ENCODE data around the gene CTSD. TPM values are rescaled to one million over a fixed set of nuclear protein-coding genes. Genes with fewer than 3 reads are reported as not detected.
"Not testable (repeated sequence)": the region's sequence is repeated elsewhere in the genome, so short reads cannot be mapped to it uniquely, and the experiment has no call there.

The CTSD gene
- total RNA-seq, 1 experiment from 2014 or later = 475 TPM

GRCh38 chr11:1770528-1770927 lies 6.8 kb upstream of the CTSD start:
- no peak for DNase-seq (ENCODE audit: low read depth)

GRCh38 chr11:1770061-1770460 lies 6.3 kb upstream of the CTSD start:
- DNase-seq (ENCODE audit: low read depth) = no peak

GRCh38 chr11:1769304-1769936 lies 5.7 kb upstream of the CTSD start:
- DNase-seq (ENCODE audit: low read depth) = not testable (repeated sequence)

- DNase-seq (ENCODE audit: low read depth) = no peak
Measured at GRCh38 chr11:1768141-1768469, 4.4 kb upstream of the CTSD start.

GRCh38 chr11:1767399-1768140 lies 3.8 kb upstream of the CTSD start:
- DNase-seq (ENCODE audit: low read depth) = no peak

GRCh38 chr11:1766719-1767398 lies 3.1 kb upstream of the CTSD start:
- DNase-seq (ENCODE audit: low read depth) = no peak

- no peak for DNase-seq (ENCODE audit: low read depth)
Measured at GRCh38 chr11:1765871-1766718, 2.4 kb upstream of the CTSD start.

- DNase-seq (ENCODE audit: low read depth) = no peak
Measured at GRCh38 chr11:1763336-1763795, 361 bp downstream of the CTSD start.

- no peak for DNase-seq (ENCODE audit: low read depth)
Measured at GRCh38 chr11:1762537-1763302, 1.0 kb downstream of the CTSD start.

- peak; percentile 46 for DNase-seq (ENCODE audit: low read depth)
Measured at GRCh38 chr11:1761857-1762536, 1.7 kb downstream of the CTSD start.

- no peak for DNase-seq (ENCODE audit: low read depth)
Measured at GRCh38 chr11:1761110-1761856, 2.4 kb downstream of the CTSD start.

GRCh38 chr11:1760351-1761109 lies 3.2 kb downstream of the CTSD start:
- peak; percentile 86 for DNase-seq (ENCODE audit: low read depth)

GRCh38 chr11:1759851-1760220 lies 3.9 kb downstream of the CTSD start:
- DNase-seq (ENCODE audit: low read depth) = no peak

- no peak for DNase-seq (ENCODE audit: low read depth)
Measured at GRCh38 chr11:1759151-1759850, 4.4 kb downstream of the CTSD start.

- no peak for DNase-seq (ENCODE audit: low read depth)
Measured at GRCh38 chr11:1758611-1759150, 5.0 kb downstream of the CTSD start.

GRCh38 chr11:1757861-1758610 lies 5.7 kb downstream of the CTSD start:
- DNase-seq (ENCODE audit: low read depth) = no peak
